PC-3 (cell line): ENCODE data around the gene S100A7A. TPM values are rescaled to one million over a fixed set of nuclear protein-coding genes. Genes with fewer than 3 reads are reported as not detected.
"Not testable (repeated sequence)": the region's sequence is repeated elsewhere in the genome, so short reads cannot be mapped to it uniquely, and the experiment has no call there.

Source experiments
- ATAC-seq: fragments of 200-7000 bp; cut with Tn5 transposase; 2 replicates; pipeline ENCODE4 v1.9.1; 2020; ENCODE audit warnings: mild to moderate bottlenecking, moderate library complexity
- BruUV-seq: library from RNA; stranded (reverse); fragments of 400-500 nt; replicated peaks from 2 replicates; lab custom pipeline; 2021; lab: Mats Ljungman, UMichigan
- CTCF ChIA-PET: fragments of 300-600 bp; sonication (Branson Sonifier 250); formaldehyde crosslinking; loops from one replicate; lab custom pipeline; 2022; ENCODE audit warnings: antibody characterized with exemption; lab: Charles Lee
- POLR2A ChIA-PET: fragments of 300-600 bp; sonication (Branson Sonifier 250); formaldehyde crosslinking; loops from one replicate; lab custom pipeline; 2022; ENCODE audit warnings: antibody characterized with exemption; ENCODE audit not compliant: unreplicated experiment; lab: Charles Lee
- DNase-seq: peaks from one replicate; pipeline ENCODE4 v3.0.0-alpha.2; 2015
- H2AFZ ChIP-seq: fragments of 300-600 bp; sonication (generic); 2 replicates; pipeline ENCODE4 v1.6.0; 2016; ENCODE audit warnings: antibody characterized with exemption, low read length
- H3F3A ChIP-seq: fragments of 300-600 bp; sonication (generic); one replicate; pipeline ENCODE4 v1.6.0; 2017; ENCODE audit warnings: antibody characterized with exemption, low read length, control low read depth, mild to moderate bottlenecking; ENCODE audit not compliant: unreplicated experiment
- H3K27ac ChIP-seq: fragments of 300-600 bp; sonication (generic); 2 replicates; pipeline ENCODE4 v1.5.1; 2016; ENCODE audit warnings: mild to moderate bottlenecking, low read length
- H3K27me3 ChIP-seq: fragments of 300-600 bp; sonication (generic); 2 replicates; pipeline ENCODE4 v1.6.1; 2016; ENCODE audit warnings: low read length, mixed read lengths
- H3K36me3 ChIP-seq: fragments of 300-600 bp; sonication (generic); 2 replicates; pipeline ENCODE4 v1.6.1; 2016; ENCODE audit warnings: low read depth, mixed run types, low read length, mixed read lengths
- H3K4me1 ChIP-seq: fragments of 300-600 bp; sonication (generic); 2 replicates; pipeline ENCODE4 v1.5.1; 2016; ENCODE audit warnings: low read length; ENCODE audit not compliant: insufficient read depth
- H3K4me2 ChIP-seq: fragments of 300-600 bp; sonication (generic); 2 replicates; pipeline ENCODE4 v1.6.0; 2016; ENCODE audit warnings: low read length
- H3K4me3 ChIP-seq: fragments of 300-600 bp; sonication (generic); 2 replicates; pipeline ENCODE4 v1.5.1; 2016; ENCODE audit warnings: mild to moderate bottlenecking, low read length, mixed read lengths
- H3K79me2 ChIP-seq: fragments of 300-600 bp; sonication (generic); 2 replicates; pipeline ENCODE4 v1.6.1; 2017; ENCODE audit warnings: low read length, mixed read lengths
- H3K9ac ChIP-seq: fragments of 300-600 bp; sonication (generic); 2 replicates; pipeline ENCODE4 v1.6.0; 2016; ENCODE audit warnings: mild to moderate bottlenecking, low read length
- H3K9me2 ChIP-seq: fragments of 300-600 bp; sonication (generic); replicated peaks from 2 replicates; pipeline ENCODE4 v1.6.1; 2016; ENCODE audit warnings: mixed run types, low read length, mixed read lengths
- H3K9me3 ChIP-seq: fragments of 300-600 bp; sonication (generic); 2 replicates; pipeline ENCODE4 v1.6.1; 2016; ENCODE audit warnings: low read length, mixed read lengths
- H4K20me1 ChIP-seq: fragments of 300-600 bp; sonication (generic); 2 replicates; pipeline ENCODE4 v1.6.1; 2016; ENCODE audit warnings: low read length, mixed read lengths
- EZH2 ChIP-seq: fragments of 300-600 bp; sonication (generic); IDR thresholded peaks from one replicate; pipeline ENCODE4 v1.6.1; 2017; ENCODE audit warnings: antibody characterized with exemption, mild to moderate bottlenecking, low read length; ENCODE audit not compliant: unreplicated experiment
- EZH2phosphoT487 ChIP-seq: fragments of 300-600 bp; sonication (generic); IDR thresholded peaks from 2 replicates; pipeline ENCODE4 v1.6.1; 2018; ENCODE audit warnings: mild to moderate bottlenecking, antibody characterized with exemption, low read length, borderline replicate concordance
- intact Hi-C: fragments of 100-400 bp; cut with micrococcal nuclease; formaldehyde crosslinking; loops from 2 replicates; pipeline ENCODE4 v1.9.0; 2023
- total RNA-seq: library from RNA; depleted of rRNA; stranded (reverse); fragments of >200 nt; gene quantifications from 2 replicates; pipeline ENCODE4 v1.2.3, GENCODE V29; 2014
- TF ChIP-seq, protein P1 (sequence below): fragments of 300-600 bp; sonication (generic); conservative IDR thresholded peaks from 2 replicates; pipeline ENCODE4 v1.5.1; 2017; ENCODE audit warnings: antibody characterized with exemption, low read depth, mild to moderate bottlenecking, low read length

S100A7A gene
- total RNA-seq, 1 experiment from 2014 or later = not detected

DNA sequence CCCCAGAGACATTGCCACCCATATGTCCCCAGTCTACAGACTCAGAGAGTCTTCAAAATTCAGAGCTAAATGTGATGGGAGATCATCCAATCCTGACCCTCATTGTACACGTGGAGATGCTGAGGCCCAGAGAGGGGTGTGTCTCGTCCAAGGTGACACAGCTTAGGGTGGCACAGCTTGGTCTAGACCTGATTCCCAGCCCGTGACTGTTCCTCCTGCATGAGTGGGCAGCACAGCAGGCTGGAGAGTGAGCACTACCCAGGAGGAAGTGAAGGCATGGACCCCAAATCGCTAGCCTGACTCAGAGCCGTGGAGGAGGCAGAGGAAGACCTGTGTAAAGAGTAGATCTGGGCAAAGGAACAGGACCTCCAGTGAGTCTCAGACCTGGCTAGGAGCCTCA lies 27.8 kb downstream of the S100A7A start:
- Histone ChIP-seq H3K9me3 (no peaks in the 10 kb centered on the region), H3K9ac (no peak overlapping the region), H2AFZ (no peak overlapping the region), H3K4me2 (no peak overlapping the region), H3F3A (peaks cover 5% of the 10 kb centered on the region), H3K4me3 (no peak overlapping the region), H3K79me2 (no peaks in the 10 kb centered on the region), H3K27me3 (peaks cover 37% of the 10 kb centered on the region), H3K27ac (no peak overlapping the region), H3K36me3 (no peaks in the 10 kb centered on the region), H3K9me2 (no peaks in the 10 kb centered on the region), H4K20me1 (no peaks in the 10 kb centered on the region), H3K4me1 (peaks cover 16% of the 10 kb centered on the region)
- POLR2A ChIA-PET = no interaction called here
- DNase-seq = no peak
- intact Hi-C loops = no loop called here
- CTCF ChIA-PET = no interaction called here
- BruUV-seq = no TSS peak
- ATAC-seq = no peak
- TF ChIP-seq, protein P1, sequence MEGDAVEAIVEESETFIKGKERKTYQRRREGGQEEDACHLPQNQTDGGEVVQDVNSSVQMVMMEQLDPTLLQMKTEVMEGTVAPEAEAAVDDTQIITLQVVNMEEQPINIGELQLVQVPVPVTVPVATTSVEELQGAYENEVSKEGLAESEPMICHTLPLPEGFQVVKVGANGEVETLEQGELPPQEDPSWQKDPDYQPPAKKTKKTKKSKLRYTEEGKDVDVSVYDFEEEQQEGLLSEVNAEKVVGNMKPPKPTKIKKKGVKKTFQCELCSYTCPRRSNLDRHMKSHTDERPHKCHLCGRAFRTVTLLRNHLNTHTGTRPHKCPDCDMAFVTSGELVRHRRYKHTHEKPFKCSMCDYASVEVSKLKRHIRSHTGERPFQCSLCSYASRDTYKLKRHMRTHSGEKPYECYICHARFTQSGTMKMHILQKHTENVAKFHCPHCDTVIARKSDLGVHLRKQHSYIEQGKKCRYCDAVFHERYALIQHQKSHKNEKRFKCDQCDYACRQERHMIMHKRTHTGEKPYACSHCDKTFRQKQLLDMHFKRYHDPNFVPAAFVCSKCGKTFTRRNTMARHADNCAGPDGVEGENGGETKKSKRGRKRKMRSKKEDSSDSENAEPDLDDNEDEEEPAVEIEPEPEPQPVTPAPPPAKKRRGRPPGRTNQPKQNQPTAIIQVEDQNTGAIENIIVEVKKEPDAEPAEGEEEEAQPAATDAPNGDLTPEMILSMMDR = no peak
- TF ChIP-seq EZH2phosphoT487 (no peak), EZH2 (no peak)

DNA sequence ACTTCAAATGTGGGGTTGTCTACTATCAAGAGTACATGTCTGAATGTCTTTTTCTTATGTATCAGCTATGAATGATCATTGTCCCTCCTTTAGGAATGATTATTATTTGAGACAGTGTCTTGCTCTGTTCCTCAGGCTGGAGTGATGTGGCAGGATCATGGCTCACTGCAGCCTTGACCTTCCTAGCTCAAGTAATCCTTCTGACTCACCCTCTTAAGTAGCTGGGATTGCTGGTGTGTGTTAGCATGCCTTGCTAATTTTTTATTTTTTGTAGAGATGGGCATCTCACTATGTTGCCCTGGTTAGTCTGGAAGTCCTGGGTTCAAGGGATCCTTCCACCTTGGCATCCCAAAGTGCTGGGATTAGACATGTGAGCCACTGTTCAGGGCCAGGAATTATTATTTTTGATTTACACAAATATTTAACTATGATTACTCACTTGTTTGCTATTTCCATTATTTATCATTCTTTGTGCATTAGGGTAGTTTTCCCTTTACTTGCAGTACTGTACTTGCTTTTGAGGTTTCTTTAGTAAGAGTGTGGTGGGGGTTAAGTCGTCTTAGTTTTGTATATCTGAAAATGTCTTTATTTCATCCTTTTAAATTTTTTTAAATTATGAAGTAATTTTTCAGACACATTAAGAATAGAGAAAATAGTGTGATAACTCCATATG lies 31.3 kb downstream of the S100A7A start:
- CTCF ChIA-PET = no interaction called here
- H3K9me2 ChIP-seq = peaks cover 3% of the 10 kb centered on the region; the same call in 1 of the 2 replicates
- TF ChIP-seq, protein P1 = no peak
- TF ChIP-seq EZH2phosphoT487 = no peak
- TF ChIP-seq EZH2 = no peak
- peak overlapping the region; percentile 3; the same call in 1 of the 2 replicates for H3K4me2 ChIP-seq
- H3K9ac ChIP-seq = no peak overlapping the region
- no peaks in the 10 kb centered on the region for H3K79me2 ChIP-seq
- H3K9me3 ChIP-seq = no peaks in the 10 kb centered on the region
- BruUV-seq = no TSS peak
- no peak overlapping the region for H3K4me3 ChIP-seq
- peaks cover 50% of the 10 kb centered on the region for H3K27me3 ChIP-seq
- H4K20me1 ChIP-seq = no peaks in the 10 kb centered on the region
- H3F3A ChIP-seq = peaks cover 5% of the 10 kb centered on the region
- no peaks in the 10 kb centered on the region for H3K36me3 ChIP-seq
- H2AFZ ChIP-seq = no peak overlapping the region
- DNase-seq (peak; percentile 76), ATAC-seq (peak; percentile 87)
- POLR2A ChIA-PET = no interaction called here
- intact Hi-C loops = no loop called here
- H3K27ac ChIP-seq = 0 out of 2 replicates have a peak overlapping the region, but pooled peaks have one; percentile 6
- peaks cover 16% of the 10 kb centered on the region for H3K4me1 ChIP-seq

DNA sequence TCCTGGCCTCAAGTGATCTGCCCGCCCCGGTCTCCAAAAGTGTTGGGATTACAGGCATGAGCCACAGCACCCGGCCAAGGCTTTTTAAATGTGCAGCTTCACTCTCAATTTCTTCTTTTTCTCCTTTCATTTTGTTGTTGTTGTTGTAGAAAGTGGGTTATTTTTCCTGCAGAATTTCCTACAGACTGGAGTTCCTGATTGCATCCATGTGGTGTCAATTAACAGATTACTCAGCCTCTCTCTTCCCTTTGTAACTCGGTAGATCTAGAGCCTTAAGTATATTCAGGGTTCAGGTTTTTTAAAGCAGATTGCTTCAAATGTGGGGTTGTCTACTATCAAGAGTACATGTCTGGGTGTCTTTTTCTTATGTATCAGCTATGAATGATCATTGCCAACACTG lies 32.5 kb downstream of the S100A7A start:
- H3K79me2 ChIP-seq, CTCF ChIA-PET, H3K27ac ChIP-seq, H3K9me3 ChIP-seq, H2AFZ ChIP-seq, H3K4me2 ChIP-seq, H3K36me3 ChIP-seq, H3K9ac ChIP-seq, BruUV-seq, H3K9me2 ChIP-seq, POLR2A ChIA-PET, H3F3A ChIP-seq, H3K4me3 ChIP-seq, intact Hi-C loops, H4K20me1 ChIP-seq, ATAC-seq, DNase-seq: not testable (repeated sequence)
- Histone ChIP-seq H3K4me1 (peaks cover 16% of the 10 kb centered on the region), H3K27me3 (peaks cover 41% of the 10 kb centered on the region)
